ENCODE data around the gene PPIL1.

PPIL1 gene

GRCh38 chr6:36827261-36828079 lies 47.1 kb downstream of the PPIL1 start:
- TF ChIP-seq SIN3A (IDR thresholded peaks at IDR 0.05; ENCODE audit: borderline replicate concordance, insufficient read depth, low read length) (0 out of 2 replicates have a peak, but pooled peaks have one; percentile 44), TAF1 (IDR thresholded peaks at IDR 0.05; ENCODE audit: borderline replicate concordance, insufficient read depth, low read length) (no peak), FOXP2 (optimal IDR thresholded peaks at IDR 0.05; ENCODE audit: borderline replicate concordance, extremely low read depth, extremely low read length, insufficient read depth) (peak; percentile 62), REST (IDR thresholded peaks at IDR 0.05; ENCODE audit: insufficient read depth in 1 of 2, low read depth in 2 of 2, low read length in 2 of 2) (0 out of 4 replicates have a peak, but pooled peaks of 1 of the 2 experiments have one; percentile 61), POLR2AphosphoS5 (IDR thresholded peaks at IDR 0.05; ENCODE audit: low read depth, low read length) (no peak)

- TF ChIP-seq TAF1 (IDR thresholded peaks at IDR 0.05; ENCODE audit: borderline replicate concordance, insufficient read depth, low read length): no peak
- TF ChIP-seq POLR2AphosphoS5 (IDR thresholded peaks at IDR 0.05; ENCODE audit: low read depth, low read length): no peak
- TF ChIP-seq SIN3A (IDR thresholded peaks at IDR 0.05; ENCODE audit: borderline replicate concordance, insufficient read depth, low read length): no peak
Measured at GRCh38 chr6:36826520-36827227, 47.9 kb downstream of the PPIL1 start.

- TF ChIP-seq REST (IDR thresholded peaks at IDR 0.05; ENCODE audit: insufficient read depth in 1 of 2, low read depth in 2 of 2, low read length in 2 of 2) (no peak), FOXP2 (optimal IDR thresholded peaks at IDR 0.05; ENCODE audit: borderline replicate concordance, extremely low read depth, extremely low read length, insufficient read depth) (no peak), TAF1 (IDR thresholded peaks at IDR 0.05; ENCODE audit: borderline replicate concordance, insufficient read depth, low read length) (no peak), SIN3A (IDR thresholded peaks at IDR 0.05; ENCODE audit: borderline replicate concordance, insufficient read depth, low read length) (no peak), POLR2AphosphoS5 (IDR thresholded peaks at IDR 0.05; ENCODE audit: low read depth, low read length) (no peak)
Measured at GRCh38 chr6:36825994-36826393, 48.6 kb downstream of the PPIL1 start.

- TF ChIP-seq SIN3A (IDR thresholded peaks at IDR 0.05; ENCODE audit: borderline replicate concordance, insufficient read depth, low read length) (no peak), REST (IDR thresholded peaks at IDR 0.05; ENCODE audit: insufficient read depth in 1 of 2, low read depth in 2 of 2, low read length in 2 of 2) (no peak), POLR2AphosphoS5 (IDR thresholded peaks at IDR 0.05; ENCODE audit: low read depth, low read length) (no peak), FOXP2 (optimal IDR thresholded peaks at IDR 0.05; ENCODE audit: borderline replicate concordance, extremely low read depth, extremely low read length, insufficient read depth) (no peak), TAF1 (IDR thresholded peaks at IDR 0.05; ENCODE audit: borderline replicate concordance, insufficient read depth, low read length) (no peak)
Measured at GRCh38 chr6:36825452-36825851, 49.2 kb downstream of the PPIL1 start.

GRCh38 chr6:36824253-36824652 lies 50.4 kb downstream of the PPIL1 start:
- no peak for TF ChIP-seq POLR2AphosphoS5 (IDR thresholded peaks at IDR 0.05; ENCODE audit: low read depth, low read length)
- TF ChIP-seq REST (IDR thresholded peaks at IDR 0.05; ENCODE audit: insufficient read depth in 1 of 2, low read depth in 2 of 2, low read length in 2 of 2): no peak
- no peak for TF ChIP-seq FOXP2 (optimal IDR thresholded peaks at IDR 0.05; ENCODE audit: borderline replicate concordance, extremely low read depth, extremely low read length, insufficient read depth)
- no peak for TF ChIP-seq SIN3A (IDR thresholded peaks at IDR 0.05; ENCODE audit: borderline replicate concordance, insufficient read depth, low read length)
- TF ChIP-seq TAF1 (IDR thresholded peaks at IDR 0.05; ENCODE audit: borderline replicate concordance, insufficient read depth, low read length): no peak

Data from PFSK-1 (cell line).